SIG-M5 treated with dmso at 0.1 percent for 504 hours (cell line): Measurements from ENCODE around the gene NPAS2.

Experiments
- DNase-seq: peaks from one replicate; lab custom pipeline; 2025; ENCODE audit not compliant: unreplicated experiment; lab: John Stamatoyannopoulos, UW

NPAS2 gene

DNA sequence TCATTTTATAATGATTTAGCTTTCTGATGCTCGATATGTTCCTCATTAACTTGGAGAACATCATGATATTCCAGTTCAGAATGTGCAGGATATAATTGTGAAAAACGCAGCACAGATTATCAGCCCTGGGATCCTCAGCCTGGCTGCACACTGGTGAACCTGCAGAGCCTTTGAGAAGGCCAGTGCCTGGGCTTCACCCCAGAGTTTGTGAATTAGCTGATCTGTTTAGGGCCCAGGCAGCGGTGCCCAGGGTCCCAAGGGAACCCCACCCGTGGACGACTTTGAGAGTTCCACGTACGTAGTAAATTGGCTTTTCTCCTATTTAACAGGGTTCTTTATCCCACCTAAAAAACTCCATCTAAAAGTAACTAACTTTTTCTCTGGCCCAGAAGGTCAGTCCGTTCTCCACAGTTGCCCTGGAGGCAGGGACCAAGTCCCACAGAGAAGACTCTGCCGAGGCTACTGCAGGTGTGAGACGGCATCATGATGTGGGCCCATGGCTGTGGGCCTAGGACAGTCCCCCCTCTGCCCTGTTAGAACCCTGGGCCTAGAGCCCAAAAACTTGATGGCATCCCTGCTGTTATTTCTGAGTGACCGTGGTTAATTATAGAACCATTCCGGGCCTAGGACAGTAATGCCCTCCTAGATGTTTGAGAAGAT, 142.6 kb downstream of the NPAS2 start:
- no peak for DNase-seq

DNA sequence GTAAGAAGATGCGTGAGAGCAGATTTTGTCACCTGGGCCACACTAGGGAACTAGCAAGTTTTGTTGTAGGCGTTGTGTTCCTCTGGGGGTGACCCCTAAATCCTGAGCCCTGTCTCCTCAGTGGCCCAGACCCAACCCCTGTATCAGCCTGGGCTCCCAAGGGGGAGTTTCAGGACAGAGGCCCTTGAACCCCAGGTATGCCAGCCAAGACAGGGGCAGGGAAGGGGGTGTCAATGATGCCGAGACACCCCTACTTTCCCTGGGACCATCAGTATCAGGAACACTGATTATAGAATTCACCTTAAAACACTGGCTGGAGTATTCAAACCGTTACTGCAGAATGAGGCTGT, 143.1 kb downstream of the NPAS2 start:
- DNase-seq = no peak

GRCh38 chr2:100964222-100964621, 144.3 kb downstream of the NPAS2 start:
- no peak for DNase-seq

- no peak for DNase-seq
These were observed 144.8 kb downstream of the NPAS2 start for GRCh38 chr2:100964681-100965169.

GRCh38 chr2:100965596-100965995, 145.7 kb downstream of the NPAS2 start:
- no peak for DNase-seq

GRCh38 chr2:100967716-100968115, 147.8 kb downstream of the NPAS2 start:
- DNase-seq = no peak

DNA sequence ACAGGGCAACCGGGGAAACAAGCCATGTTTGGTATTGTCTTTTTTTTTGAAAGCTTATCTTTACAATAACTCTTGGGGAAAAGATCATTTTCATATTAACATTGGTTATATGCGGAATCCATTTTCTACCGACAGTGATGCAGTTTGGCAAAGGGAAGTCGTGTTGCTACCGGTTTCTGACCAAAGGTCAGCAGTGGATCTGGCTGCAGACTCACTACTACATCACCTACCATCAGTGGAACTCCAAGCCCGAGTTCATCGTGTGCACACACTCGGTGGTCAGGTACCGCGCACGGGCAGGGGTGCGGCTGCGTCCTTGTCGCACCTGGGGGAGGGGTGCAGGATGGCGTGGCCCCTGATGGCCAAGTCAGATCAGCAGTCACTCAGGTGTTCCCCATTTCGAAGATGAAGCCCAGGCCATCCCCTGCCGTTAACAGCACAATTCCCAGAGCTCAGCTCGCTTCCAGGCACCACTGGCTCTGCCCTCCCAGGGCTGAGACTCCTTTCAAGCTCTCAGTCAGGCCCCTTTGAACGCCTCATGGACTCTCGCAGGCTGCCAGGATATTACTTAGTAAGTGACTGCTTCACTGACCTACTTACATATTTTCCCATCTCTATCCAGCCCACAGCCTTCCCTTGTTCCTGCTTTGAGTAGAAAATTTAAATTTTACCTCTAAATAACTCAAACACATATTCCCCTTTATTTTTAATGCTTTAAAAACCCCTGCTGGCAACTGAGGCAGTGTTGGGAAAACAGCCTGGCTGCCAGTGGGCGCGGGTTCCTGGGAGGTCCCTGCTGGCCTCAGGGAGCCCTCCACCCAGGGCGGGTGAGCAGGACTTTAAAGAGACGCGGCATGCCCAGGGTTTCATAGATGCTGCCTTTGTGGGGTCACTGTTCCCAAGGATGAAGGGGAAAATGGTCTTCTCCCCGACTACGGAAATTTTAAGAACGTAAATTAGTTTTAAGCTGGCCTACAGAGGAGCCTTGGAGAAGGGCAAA, 148.5 kb downstream of the NPAS2 start:
- no peak for DNase-seq

DNA sequence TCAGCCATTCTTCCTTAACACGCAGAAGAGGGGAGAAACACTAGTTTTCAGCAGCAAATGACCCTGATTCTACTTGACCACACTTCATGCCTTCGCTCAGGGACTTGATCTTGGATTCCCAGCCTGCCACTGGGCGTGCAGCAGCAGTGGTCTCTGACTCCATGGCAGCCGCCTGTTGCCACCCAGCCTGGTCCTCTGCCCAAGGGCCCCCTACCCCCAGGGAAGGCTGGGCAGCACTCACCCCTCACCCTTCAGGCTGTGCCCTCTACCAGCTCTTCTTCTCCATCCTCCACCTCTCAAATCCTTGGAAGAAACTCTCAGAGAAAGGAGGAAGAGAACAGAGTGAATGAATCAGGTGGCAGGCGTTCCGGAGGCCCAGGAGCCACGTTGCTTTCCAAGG, 150.1 kb downstream of the NPAS2 start:
- DNase-seq = no peak

GRCh38 chr2:100971221-100971620, 151.3 kb downstream of the NPAS2 start:
- DNase-seq = no peak

DNA sequence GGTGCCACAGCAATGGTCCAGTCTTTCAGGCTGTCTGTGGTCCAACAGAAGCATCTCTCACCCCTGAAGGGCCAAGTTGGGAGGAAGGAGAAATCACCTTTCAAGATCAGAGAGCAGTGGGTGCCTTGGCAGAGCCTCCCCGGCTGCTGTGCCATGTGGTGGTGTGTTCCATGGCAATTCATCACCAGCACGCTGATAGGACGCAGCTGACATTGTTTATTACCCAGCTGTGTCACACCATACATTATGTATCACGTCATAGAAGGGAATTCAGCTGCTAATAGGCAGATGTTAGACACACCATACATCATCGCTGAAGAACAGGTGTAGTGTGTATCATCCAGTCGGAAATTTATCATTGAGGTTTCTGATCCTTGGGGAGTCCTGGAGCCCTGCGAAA, 152.5 kb downstream of the NPAS2 start:
- no peak for DNase-seq

DNA sequence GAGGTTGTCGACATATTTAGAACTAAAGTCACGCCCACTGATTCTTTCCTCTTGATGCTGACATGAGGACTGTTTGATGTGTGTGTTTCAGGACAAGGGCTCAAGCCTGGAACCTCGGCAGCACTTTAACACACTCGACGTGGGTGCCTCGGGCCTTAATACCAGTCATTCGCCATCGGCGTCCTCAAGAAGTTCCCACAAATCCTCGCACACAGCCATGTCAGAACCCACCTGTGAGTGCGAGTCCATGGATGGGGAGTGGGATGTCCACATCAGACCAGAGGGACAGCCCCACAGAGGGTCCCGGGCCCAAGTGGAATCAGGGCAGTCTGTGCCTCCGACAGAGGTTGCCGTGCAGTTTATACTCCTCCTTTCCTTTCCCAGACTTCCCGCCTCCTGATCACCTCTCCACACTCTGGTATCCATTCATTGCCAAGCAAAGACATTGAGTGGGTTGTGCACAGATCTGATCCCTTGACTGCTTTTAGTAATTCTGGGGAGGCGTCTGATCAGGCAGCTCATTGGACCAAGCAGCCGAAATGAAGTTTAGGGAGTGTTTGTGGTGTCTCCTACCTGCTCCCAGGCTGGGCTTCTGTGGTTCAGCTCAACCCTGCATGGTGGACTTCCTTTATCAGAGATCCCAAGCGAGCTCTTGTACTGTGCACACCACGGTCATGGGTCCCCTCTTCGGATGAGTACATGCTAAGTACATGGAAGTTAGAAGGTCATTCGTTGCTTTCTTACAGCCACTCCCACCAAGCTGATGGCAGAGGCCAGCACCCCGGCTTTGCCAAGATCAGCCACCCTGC, 155.0 kb downstream of the NPAS2 start:
- no peak for DNase-seq

GRCh38 chr2:100975521-100975785, 155.5 kb downstream of the NPAS2 start:
- DNase-seq = no peak

DNA sequence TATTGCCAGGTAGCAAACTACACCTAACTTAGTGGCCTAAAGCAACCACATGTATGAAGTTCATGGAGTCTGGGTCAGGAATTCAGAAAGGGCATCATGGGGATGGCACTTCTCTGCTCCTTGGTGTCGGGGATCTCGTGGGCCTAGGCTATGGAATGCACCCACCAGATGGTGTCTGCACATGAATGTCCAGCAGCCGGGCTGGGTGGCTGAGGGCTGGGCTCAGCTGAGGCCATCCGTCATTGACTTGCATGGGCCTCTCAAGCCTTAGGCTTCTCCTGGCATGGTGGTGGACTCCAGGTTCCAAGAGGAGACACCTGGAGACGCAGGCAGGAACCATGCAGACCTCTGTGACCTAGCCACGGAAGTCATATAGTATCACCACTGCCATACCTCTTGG, 156.1 kb downstream of the NPAS2 start:
- DNase-seq = no peak

DNA sequence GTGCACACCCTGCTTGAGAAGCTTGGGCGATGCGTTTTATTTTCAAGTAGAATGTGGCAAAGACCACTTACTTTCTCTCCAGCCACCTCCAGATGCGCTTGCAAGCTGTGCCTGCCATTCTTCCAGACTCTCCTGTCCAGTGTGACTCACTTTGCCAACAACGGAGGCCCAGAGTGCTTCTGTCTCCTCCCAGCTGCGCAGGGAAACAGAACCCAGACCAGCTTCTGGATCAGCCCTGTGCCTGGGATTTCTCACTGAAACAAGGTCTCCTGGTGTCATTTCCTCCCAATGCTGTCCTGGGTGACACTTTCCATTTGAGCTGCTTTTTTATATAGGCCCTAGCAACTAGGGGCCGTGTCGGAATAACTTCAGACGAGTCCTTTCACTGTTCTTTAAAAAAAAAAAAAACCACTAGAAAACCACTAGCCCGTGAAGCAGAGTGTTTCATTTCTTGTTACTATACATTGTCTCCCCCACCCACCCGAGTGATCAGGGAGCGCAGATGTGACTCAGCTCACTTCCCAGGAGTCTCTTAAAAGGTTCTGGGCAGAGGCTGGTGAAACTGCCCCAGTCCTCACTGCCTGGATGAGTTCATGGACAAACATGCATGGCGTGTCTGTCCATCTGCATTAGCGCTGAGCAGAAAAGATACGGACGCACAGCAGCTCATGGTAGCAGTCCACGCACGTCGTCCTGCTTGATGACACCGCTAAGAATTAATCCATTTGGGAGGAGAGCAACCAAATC, 156.9 kb downstream of the NPAS2 start:
- DNase-seq = no peak

DNA sequence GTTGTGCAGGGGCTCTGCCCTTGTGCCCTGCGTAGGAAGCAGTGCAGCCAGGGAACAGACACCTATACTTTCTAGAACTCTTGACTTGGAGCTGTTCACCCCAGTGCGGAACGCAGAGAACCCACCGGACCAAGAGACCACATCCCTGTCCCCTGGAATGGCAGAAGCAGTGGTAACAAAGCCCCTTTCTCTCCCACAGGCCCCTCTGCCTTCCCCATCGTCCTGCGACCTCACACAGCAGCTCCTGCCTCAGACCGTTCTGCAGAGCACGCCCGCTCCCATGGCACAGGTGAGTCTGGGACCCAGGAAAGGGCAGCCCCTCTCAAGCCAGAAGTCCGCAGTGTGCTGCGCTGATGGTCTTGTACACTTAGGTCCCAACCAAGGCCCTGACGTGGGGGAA, 157.6 kb downstream of the NPAS2 start:
- DNase-seq = no peak

DNA sequence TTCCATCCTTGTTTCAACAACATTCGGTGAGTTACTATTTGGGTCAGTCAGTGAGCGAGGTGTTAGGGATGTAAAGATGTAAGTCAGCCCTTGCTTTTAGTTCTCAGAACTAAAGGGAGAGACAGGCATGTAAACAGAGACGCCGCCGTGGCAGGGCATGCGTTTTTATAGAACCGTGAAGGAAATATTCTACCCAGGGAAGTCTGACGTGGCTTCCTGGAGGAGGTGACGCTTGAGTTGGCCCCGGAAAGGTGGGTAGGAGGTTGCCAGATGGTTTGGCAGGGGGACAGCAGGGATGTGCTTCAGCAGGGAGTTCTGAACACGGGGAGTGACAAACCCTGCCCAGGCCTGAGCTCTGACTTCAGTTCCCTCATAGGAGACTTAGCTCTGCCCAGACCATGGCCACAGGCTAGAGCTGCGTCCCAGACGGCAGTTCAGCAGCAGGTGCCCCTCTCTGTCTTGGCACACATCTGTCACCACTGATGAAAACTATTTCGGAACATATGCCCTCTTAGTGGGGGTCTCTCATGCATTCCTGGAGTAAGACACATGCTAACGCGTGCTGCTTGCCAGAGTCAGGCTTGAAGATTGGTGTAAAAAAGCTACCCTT, 158.7 kb downstream of the NPAS2 start:
- DNase-seq = no peak

- no peak for DNase-seq
These were observed 160.1 kb downstream of the NPAS2 start for GRCh38 chr2:100980046-100980445.

DNA sequence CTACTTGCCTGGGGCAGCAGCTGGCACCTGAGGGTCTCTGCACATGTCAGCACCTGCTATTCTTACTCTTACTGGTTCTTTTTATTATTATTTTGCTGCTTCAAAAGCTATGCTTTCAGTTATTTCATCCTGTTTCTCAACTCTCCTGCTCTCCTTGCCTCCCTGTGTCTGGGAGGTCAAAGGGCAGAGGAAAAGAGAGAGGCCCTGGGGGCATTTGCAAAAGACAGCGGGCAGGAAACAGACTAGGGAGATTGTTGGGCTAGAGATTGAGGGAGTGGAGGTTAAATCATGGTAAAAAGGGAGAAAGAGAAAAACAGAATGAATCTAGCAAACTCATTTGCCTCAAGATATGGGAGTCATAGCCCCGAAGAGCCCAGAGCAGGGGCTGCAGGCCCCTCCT, 161.1 kb downstream of the NPAS2 start:
- DNase-seq = no peak

DNA sequence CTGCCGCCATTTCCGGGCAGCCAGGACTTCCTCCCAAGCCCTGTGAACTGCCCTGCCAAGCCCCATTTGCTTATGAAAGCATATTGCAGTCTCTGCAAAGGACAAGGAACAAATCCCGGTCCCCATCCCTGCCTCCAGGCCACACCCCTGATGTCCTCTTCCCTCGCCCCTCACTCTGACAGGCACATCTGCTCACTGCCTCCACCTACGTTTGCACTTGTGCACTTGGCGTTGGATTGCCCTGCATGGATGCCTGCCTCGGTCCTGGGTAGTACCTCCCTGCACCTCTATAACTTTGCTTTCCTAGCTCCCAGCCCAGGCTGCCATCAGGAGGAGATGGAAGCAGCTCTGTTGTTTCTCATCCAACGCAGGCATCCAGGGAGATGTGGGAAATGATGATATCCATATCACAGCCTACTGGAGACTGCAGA, 162.5 kb downstream of the NPAS2 start:
- no peak for DNase-seq

- no peak for DNase-seq
These were observed 163.3 kb downstream of the NPAS2 start for GRCh38 chr2:100983201-100983600.
